HG03139 (cell line): ENCODE results near the gene ZNF292.
"Not testable (repeated sequence)": the region's sequence is repeated elsewhere in the genome, so short reads cannot be mapped to it uniquely, and the experiment has no call there.

Experiments
- ATAC-seq: cut with Tn5 transposase; IDR thresholded peaks from one replicate; pipeline ENCODE4 v1.9.1; 2021; ENCODE audit not compliant: unreplicated experiment

ZNF292 gene

DNA sequence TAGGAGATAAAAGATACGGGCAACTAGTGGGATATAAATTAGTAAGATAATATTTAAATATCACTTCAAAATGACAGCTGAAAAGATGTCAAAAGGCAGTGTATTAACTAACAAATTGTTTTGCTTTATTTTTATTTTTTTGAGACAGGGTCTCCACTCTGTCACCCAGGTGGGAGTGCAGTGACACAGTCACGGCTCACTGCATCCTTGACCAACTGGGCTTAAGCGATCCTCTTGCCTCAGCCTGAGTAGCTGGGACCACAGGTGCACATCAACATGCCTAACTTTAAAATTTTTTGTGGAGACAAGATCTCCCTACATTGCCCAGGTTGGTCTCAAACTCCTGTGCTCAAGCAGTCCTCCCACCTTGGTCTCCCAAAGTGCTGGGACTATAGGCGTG is 5.9 kb downstream of the ZNF292 start:
- ATAC-seq = no peak

- ATAC-seq = no peak
Measured at GRCh38 chr6:87164004-87164403, 8.6 kb downstream of the ZNF292 start.

DNA sequence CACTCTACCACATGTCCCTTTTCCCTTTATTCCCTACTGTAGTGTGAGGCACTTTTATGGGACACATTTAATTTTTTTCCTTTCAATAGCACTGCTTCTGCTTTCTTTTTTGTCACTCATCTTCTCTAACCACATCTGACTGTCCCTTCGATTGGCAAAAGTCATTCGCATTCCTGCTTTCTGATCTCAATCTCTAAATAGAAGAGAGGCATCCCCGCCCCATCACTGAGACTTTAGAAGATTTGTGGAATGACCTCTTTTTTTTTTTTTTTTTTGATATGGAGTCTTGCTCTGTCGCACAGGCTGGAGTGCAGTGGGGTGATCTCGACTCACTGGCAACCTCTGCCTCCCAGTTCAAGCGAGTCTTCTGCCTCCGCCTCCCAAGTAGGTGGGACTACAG is 9.1 kb downstream of the ZNF292 start:
- no peak for ATAC-seq

- no peak for ATAC-seq
Measured at GRCh38 chr6:87165185-87165584, 9.8 kb downstream of the ZNF292 start.

DNA sequence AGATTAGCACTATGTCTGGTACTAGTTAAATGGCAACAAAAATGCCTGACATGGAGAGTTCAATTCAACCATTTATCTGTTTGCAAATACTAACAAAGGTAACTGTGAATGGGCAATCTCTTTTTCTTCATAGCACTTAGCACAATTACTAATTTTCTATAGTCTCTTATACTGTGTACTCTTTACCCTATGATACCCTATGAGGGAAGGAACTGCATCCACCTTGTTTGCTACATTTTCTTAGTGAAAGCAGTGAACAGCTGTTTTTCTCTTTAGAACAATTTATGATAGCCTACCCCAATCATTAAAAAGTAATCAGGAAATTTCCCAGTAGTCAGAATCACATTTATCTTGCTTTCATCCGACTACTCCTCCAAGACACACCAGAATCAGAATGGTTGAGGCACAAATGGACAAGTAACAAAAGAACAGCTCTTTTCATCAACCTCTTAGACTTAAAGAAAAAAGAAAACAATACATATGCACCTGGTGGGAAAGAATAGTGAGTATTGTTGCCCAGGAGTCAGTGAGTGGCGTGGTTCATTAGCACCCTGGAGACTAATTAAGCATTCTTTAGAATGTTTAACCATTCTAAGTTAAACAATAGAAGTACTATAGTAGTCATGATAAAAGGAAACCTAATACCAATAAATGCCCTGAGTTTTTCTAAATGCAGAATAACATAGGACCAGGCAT is 16.7 kb downstream of the ZNF292 start:
- no peak for ATAC-seq

DNA sequence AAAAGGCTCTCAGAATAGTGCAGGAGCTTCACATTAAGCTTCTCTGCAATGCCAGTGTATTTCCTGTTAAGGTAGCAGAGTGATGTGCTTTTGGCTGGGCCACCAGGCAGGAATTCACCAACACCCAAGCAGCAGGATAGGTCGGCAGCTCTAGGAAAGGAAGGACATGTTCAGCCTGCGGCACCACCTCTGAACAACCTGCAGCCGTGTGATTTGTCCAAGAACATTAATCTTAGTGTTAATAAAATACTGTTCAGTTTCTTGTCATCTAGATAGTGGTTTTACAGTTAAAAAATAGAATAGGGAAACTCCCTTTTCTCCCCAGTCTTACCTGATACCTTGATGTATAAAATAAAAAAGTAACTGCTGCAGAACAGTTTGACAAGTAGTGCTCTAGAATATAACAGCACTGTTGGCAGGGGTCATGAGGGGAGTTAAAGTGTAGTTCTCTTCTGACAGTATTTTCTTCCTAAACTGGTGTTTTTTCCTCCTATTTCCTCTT is 18.8 kb downstream of the ZNF292 start:
- ATAC-seq = no peak

- no peak for ATAC-seq
Measured at GRCh38 chr6:87176493-87176892, 21.1 kb downstream of the ZNF292 start.

DNA sequence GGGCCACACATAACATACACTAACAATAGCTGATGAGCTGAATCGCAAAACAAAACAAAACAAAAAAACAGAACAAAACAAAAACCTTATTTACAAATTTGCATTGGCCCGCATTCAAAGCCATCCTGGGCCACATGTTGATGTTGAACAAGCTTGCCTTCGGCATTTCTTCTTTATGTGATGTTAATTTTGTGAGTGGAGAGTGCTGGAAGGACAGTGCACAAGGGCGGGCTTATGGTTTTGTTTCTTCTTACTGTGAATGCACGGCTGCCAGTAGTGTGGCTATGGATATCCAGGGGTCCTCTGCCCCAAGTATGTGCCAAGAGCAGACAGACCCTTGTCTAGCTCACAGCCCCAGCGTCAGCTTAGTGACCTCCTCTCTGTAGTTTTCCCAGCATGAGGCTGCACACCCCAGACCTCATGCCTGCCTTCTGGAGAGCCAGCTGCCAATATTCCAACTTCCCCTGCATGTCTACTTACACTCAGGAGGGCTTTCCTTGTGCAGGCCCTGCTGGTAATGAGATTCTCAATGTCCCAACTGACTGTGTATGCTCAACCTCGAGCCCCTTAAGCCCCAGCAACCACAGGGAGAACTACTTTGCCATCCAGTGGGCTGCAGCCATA is 24.9 kb downstream of the ZNF292 start:
- no peak for ATAC-seq

- no peak for ATAC-seq
Measured at GRCh38 chr6:87181903-87182302, 26.5 kb downstream of the ZNF292 start.

- ATAC-seq = no peak
Measured at GRCh38 chr6:87182321-87182720, 27.0 kb downstream of the ZNF292 start.

GRCh38 chr6:87182940-87183339 is 27.6 kb downstream of the ZNF292 start:
- no peak for ATAC-seq

- no peak for ATAC-seq
Measured at GRCh38 chr6:87183687-87184086, 28.3 kb downstream of the ZNF292 start.

GRCh38 chr6:87184762-87185250 is 29.4 kb downstream of the ZNF292 start:
- ATAC-seq = no peak

DNA sequence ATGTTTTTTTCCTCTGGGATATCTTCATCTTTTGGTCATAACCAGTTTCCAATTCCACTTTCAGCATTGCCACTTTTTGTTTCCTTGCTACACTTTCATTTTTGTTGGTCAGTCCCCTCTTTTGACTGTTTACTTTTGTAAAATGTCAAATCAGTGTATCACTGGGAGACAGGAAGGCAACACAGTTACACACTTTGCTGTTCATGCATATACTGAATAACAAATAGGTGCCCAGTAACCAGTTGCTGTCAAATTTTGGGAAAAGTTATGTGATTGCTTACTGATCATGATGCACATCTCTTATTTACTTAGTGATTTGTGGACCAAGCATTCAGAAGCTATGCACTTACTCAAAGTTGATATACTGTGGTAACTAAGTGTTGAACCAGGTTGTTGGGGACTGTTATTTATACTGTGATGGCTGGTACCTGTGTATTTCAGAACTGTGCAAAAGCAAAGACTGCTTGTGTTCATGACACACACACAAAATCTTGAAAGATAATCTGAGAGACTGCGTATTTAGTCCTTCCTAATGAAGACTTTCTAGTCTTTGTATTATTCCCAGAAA is 41.0 kb downstream of the ZNF292 start:
- no peak for ATAC-seq

DNA sequence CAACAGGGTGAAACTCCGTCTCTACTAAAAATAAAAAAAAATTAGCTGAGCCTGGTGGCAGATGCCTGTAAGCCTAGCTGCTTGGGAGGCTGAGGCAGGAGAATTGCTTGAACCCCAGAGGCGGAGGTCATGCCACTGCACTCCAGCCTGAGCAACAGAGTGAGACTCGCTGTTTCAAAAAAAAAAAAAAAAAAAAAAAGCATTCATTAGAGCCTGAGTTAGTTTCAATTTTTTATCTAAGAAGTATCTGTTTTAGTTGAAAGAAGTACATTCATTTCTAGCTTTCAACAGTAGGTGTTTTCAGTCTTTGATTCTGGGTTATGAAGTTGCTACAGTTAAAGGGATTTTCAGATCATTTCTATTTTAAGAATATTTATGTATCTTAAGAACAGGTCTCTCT is 42.2 kb downstream of the ZNF292 start:
- no peak for ATAC-seq

DNA sequence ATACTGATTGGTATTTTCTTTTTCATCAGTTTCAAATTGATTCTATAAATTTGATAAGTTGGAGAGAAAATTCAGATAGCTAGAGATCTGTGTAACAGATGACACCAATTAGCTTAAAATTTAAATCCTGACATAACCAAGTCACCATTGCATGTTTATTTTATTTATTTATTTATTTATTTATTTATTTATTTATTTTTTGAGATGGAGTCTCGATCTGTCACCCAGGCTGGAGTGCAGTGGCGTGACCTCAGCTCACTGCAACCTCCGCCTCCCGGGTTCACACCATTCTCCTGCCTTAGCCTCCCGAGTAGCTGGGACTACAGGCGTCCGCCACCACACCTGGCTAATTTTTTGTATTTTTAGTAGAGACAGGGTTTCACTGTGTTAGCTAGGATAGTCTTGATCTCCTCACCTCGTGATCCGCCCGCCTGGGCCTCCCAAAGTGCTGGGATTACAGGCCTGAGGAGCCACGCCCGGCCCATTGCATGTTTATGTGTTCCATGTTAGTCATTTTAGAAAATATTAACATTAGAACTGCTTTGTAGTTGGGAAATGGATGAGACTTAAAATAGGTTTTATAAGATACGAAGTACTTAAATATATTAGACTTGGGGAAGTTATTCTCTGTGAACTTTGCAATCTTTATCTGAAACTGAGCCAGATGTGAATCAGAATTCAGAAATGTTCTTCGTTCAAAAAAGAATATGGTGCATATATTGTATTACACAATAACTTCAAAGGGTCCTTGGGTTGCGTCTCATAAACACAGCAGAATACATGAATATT is 42.9 kb downstream of the ZNF292 start:
- not testable (repeated sequence) for ATAC-seq

DNA sequence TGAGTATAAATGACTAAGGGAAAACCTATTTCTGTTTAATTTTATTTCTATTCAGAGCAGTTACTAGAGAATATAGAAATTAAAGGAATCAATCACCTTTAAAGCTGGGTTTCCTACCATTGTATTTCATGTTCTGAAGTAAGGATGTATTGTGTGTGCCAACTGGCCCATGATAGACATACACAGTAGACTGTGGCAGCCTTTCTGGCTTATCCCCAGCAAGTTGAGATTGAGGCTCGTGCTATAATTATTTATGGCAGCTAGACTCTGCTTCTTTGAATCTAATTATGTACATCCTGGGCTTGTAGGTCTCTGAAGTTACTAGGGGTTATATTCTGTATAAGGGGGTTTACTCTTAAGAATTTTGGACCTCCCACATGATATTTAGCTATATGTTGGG is 44.4 kb downstream of the ZNF292 start:
- no peak for ATAC-seq

DNA sequence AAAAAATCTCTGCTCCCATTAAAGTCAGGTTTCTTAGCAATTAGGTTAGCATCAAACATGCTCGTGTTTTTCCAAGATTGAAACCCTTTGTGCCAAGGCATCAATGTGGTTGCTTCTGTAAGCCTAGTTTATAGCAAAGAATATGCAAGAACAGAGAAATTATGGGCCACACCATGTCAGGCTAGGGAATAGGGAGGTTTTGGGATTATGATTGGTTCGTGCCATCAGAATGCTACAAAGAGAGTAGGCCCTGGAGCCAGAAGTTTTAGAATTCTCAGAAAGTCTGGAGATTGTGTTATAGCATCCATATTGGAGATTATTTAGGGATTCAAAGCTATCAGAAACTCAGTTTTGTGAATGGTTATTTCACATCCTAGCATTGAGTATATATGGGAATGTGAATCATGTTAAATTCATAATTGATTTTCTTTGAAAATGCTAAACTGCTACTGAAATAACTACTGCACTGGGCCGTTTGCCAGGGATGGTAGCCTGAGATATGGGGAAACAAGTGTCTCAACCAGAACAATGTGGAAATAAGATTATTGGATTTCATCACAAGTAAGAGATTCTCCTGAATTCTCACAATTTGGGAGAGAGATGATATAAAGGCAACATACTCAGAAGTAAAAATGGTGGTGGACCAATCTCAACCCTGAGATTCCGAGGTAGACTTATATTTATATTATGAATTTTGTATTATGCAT is 45.3 kb downstream of the ZNF292 start:
- ATAC-seq = no peak

DNA sequence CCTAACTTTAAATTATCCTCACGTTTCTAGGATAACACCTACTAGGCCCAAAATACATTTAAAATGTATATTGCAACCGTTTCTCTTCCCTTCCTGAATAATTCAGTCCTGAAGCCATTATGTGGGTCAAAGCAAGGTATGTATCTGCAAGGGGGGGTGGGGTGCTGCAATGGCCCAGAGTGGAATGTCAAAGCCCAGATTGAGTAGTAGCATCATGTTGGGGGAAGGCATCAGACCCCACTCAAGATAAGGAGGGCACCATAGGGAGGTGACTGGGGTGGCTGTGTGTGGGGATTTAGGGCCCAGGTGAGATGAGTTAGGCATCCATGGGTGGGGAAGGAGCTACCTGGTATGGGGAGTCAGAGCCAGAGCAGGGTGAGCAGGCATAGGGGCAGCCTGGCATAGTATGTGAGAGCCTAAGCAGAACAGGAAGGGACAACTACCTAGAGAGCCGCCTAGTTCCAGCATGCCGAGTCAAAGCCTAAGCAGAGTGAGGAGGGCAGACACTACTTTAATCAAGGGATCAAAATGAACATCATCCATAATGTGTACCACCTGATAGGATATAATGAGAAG is 48.2 kb downstream of the ZNF292 start:
- no peak for ATAC-seq

DNA sequence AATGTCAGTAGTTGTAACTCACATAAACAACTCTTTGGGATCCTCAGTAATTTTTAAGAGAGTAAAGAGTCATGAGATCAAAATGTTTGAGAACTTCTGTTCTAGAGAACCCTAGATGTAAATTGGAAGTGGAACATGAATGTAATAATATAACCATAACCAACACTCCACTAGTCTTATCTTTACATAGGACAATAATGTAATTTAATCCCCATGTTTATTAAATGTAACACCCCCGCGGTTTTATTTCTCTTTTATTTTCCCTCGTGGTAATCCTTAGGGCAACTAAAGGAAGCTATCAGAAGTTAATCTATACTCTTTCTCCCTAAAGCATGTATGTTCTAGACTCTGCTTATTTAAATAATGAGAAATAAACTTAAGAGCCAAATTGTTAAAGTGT is 54.4 kb downstream of the ZNF292 start:
- ATAC-seq = no peak
